IMR-90 (cell line): ENCODE measurements around the gene MLYCD. TPM values are rescaled to one million over a fixed set of nuclear protein-coding genes. Genes with fewer than 3 reads are reported as not detected.

Experiments
- ATAC-seq: fragments of 200-7000 bp; cut with Tn5 transposase; 2 replicates; pipeline ENCODE4 v1.9.1; 2020; ENCODE audit warnings: low read depth, mild to moderate bottlenecking, moderate library complexity
- BruUV-seq: library from RNA; stranded (reverse); fragments of 400-500 nt; replicated peaks from 2 replicates; lab custom pipeline; 2021; lab: Mats Ljungman, UMichigan
- CTCF ChIA-PET: fragments of 300-600 bp; formaldehyde crosslinking; extraction: SDS; loops from one replicate; lab custom pipeline; 2021; ENCODE audit warnings: antibody characterized with exemption; lab: Yijun Ruan, JAX
- POLR2A ChIA-PET: fragments of 300-600 bp; sonication (Branson Sonifier 250); formaldehyde crosslinking; loops from one replicate; lab custom pipeline; 2022; ENCODE audit warnings: antibody characterized with exemption; ENCODE audit not compliant: unreplicated experiment; lab: Charles Lee
- DNase-seq: peaks from one replicate; pipeline ENCODE4 v3.0.0; 2013
- H2AFZ ChIP-seq: replicated peaks from 2 replicates; pipeline ENCODE3; 2013; ENCODE audit warnings: low read length, mild to moderate bottlenecking; ENCODE audit not compliant: poor library complexity
- H2AK5ac ChIP-seq: 2 replicates; pipeline ENCODE4 v1.6.1; 2013; ENCODE audit warnings: low read depth, low read length, inconsistent platforms
- H2AK9ac ChIP-seq: replicated peaks from 2 replicates; pipeline ENCODE3; 2013; ENCODE audit warnings: mild to moderate bottlenecking, low read depth, low read length, moderate library complexity; ENCODE audit not compliant: poor library complexity
- H2BK120ac ChIP-seq: 2 replicates; pipeline ENCODE4 v1.6.1; 2013; ENCODE audit warnings: low read depth, low read length, inconsistent platforms
- H2BK15ac ChIP-seq: 3 replicates; pipeline ENCODE4 v1.6.1; 2013; ENCODE audit warnings: low read depth, low read length, inconsistent platforms
- H2BK20ac ChIP-seq: 2 replicates; pipeline ENCODE4 v1.6.1; 2013; ENCODE audit warnings: low read depth, mild to moderate bottlenecking, inconsistent platforms, low read length, moderate library complexity
- H2BK5ac ChIP-seq: 2 replicates; pipeline ENCODE4 v1.6.1; 2013; ENCODE audit warnings: mild to moderate bottlenecking, low read depth, low read length, inconsistent platforms; ENCODE audit not compliant: poor library complexity, severe bottlenecking
- H3K14ac ChIP-seq: replicated peaks from 2 replicates; pipeline ENCODE4 v1.6.1; 2013; ENCODE audit warnings: low read depth, low read length, inconsistent platforms
- H3K18ac ChIP-seq: 2 replicates; pipeline ENCODE4 v1.6.1; 2013; ENCODE audit warnings: low read depth, low read length, control low read depth
- H3K23ac ChIP-seq: 2 replicates; pipeline ENCODE4 v1.6.1; 2013; ENCODE audit warnings: low read depth, low read length, inconsistent platforms
- H3K27ac ChIP-seq: 2 replicates; pipeline ENCODE4 v1.5.1; 2013; ENCODE audit warnings: mild to moderate bottlenecking, control low read depth, low read length; ENCODE audit not compliant: insufficient read depth
- H3K27me3 ChIP-seq: 2 replicates; pipeline ENCODE4 v1.6.1; 2013; ENCODE audit warnings: low read length; ENCODE audit not compliant: control insufficient read depth, insufficient read depth
- H3K36me3 ChIP-seq: 2 replicates; pipeline ENCODE4 v1.6.1; 2013; ENCODE audit warnings: low read length, mixed read lengths; ENCODE audit not compliant: control insufficient read depth, insufficient read depth
- H3K4ac ChIP-seq: 2 replicates; pipeline ENCODE4 v1.6.1; 2013; ENCODE audit warnings: low read depth, low read length, inconsistent platforms
- H3K4me1 ChIP-seq: 2 replicates; pipeline ENCODE4 v1.6.1; 2013; ENCODE audit warnings: low read length, mixed read lengths; ENCODE audit not compliant: control insufficient read depth, insufficient read depth
- H3K4me2 ChIP-seq: 2 replicates; pipeline ENCODE4 v1.6.1; 2013; ENCODE audit warnings: low read depth, mild to moderate bottlenecking, control low read depth, low read length, moderate library complexity
- H3K4me3 ChIP-seq: 2 replicates; pipeline ENCODE4 v1.5.1; 2013; ENCODE audit warnings: low read depth, mild to moderate bottlenecking, control low read depth, low read length, moderate library complexity; ENCODE audit not compliant: insufficient read depth
- H3K56ac ChIP-seq: 2 replicates; pipeline ENCODE4 v1.6.1; 2013; ENCODE audit warnings: low read length, inconsistent platforms; ENCODE audit not compliant: insufficient read depth; ENCODE audit errors: extremely low read depth
- H3K79me1 ChIP-seq, 2 experiments: 2 replicates each; pipeline ENCODE4 v1.6.1; 2013; ENCODE audit warnings: low read length in 2 of 2, inconsistent platforms in 1 of 2, low read depth in 1 of 2
- H3K9ac ChIP-seq: 2 replicates; pipeline ENCODE4 v1.6.1; 2013; ENCODE audit warnings: low read depth, low read length, control low read depth
- H3K9me1 ChIP-seq: 2 replicates; pipeline ENCODE4 v1.6.1; 2013; ENCODE audit warnings: low read length, inconsistent platforms; ENCODE audit not compliant: insufficient read depth
- H3K9me3 ChIP-seq: 2 replicates; pipeline ENCODE4 v1.6.1; 2013; ENCODE audit warnings: low read length; ENCODE audit not compliant: control insufficient read depth, insufficient read depth
- H4K20me1 ChIP-seq: 2 replicates; pipeline ENCODE4 v1.6.1; 2013; ENCODE audit warnings: low read length, inconsistent platforms; ENCODE audit not compliant: insufficient read depth
- H4K5ac ChIP-seq: 2 replicates; pipeline ENCODE4 v1.6.1; 2013; ENCODE audit warnings: mild to moderate bottlenecking, low read depth, low read length, control low read depth
- H4K8ac ChIP-seq, 2 experiments: 2 replicates each; pipeline ENCODE4 v1.6.1; 2013; ENCODE audit warnings: low read depth in 2 of 2, low read length in 2 of 2, control low read depth in 1 of 2, inconsistent platforms in 1 of 2
- H4K91ac ChIP-seq: 2 replicates; pipeline ENCODE4 v1.6.1; 2013; ENCODE audit warnings: low read depth, low read length, inconsistent platforms; ENCODE audit not compliant: insufficient read depth
- BHLHE40 ChIP-seq: fragments of 150-350 bp; IDR thresholded peaks from 2 replicates; pipeline ENCODE4 v1.6.1; 2016; ENCODE audit warnings: mild to moderate bottlenecking, low read depth, low read length
- CEBPB ChIP-seq: IDR thresholded peaks from 2 replicates; pipeline ENCODE4 v1.6.1; 2012; ENCODE audit warnings: low read depth, low read length, improper control_type of control experiment
- CHD1 ChIP-seq: IDR thresholded peaks from 2 replicates; pipeline ENCODE4 v1.6.1; 2012; ENCODE audit warnings: low read depth, low read length, improper control_type of control experiment
- CTCF ChIP-seq: conservative IDR thresholded peaks from 2 replicates; pipeline ENCODE4 v1.5.1; 2012; ENCODE audit warnings: mild to moderate bottlenecking, low read depth, low read length, improper control_type of control experiment
- ELK1 ChIP-seq: fragments of 150-350 bp; IDR thresholded peaks from 2 replicates; pipeline ENCODE4 v1.6.1; 2016; ENCODE audit warnings: low read depth, mild to moderate bottlenecking, low read length, moderate library complexity, borderline replicate concordance
- FOS ChIP-seq: fragments of 150-350 bp; IDR thresholded peaks from 2 replicates; pipeline ENCODE4 v1.6.1; 2016; ENCODE audit warnings: low read depth, low read length
- MAFK ChIP-seq: IDR thresholded peaks from 2 replicates; pipeline ENCODE4 v1.6.1; 2012; ENCODE audit warnings: low read depth, low read length, improper control_type of control experiment
- MAZ ChIP-seq: IDR thresholded peaks from 2 replicates; pipeline ENCODE4 v1.6.1; 2012; ENCODE audit warnings: low read depth, mild to moderate bottlenecking, low read length, improper control_type of control experiment, moderate library complexity, borderline replicate concordance
- NFE2L2 ChIP-seq: fragments of 150-350 bp; IDR thresholded peaks from 2 replicates; pipeline ENCODE4 v1.6.1; 2016; ENCODE audit warnings: low read depth, mild to moderate bottlenecking, low read length
- POLR2A ChIP-seq: IDR thresholded peaks from 2 replicates; pipeline ENCODE4 v1.6.1; 2012; ENCODE audit warnings: mild to moderate bottlenecking, low read depth, low read length
- RAD21 ChIP-seq: IDR thresholded peaks from 2 replicates; pipeline ENCODE4 v1.6.1; 2012; ENCODE audit warnings: low read length, improper control_type of control experiment
- RCOR1 ChIP-seq: IDR thresholded peaks from 2 replicates; pipeline ENCODE4 v1.6.1; 2012; ENCODE audit warnings: mild to moderate bottlenecking, low read length, improper control_type of control experiment; ENCODE audit not compliant: insufficient replicate concordance
- RFX5 ChIP-seq: IDR thresholded peaks from 2 replicates; pipeline ENCODE4 v1.8.0; 2012; ENCODE audit warnings: low read depth, mild to moderate bottlenecking, low read length, moderate library complexity
- SMC3 ChIP-seq: fragments of 150-350 bp; IDR thresholded peaks from 2 replicates; pipeline ENCODE4 v1.6.1; 2016; ENCODE audit warnings: low read depth, mild to moderate bottlenecking, antibody characterized with exemption, low read length, moderate library complexity
- USF2 ChIP-seq: fragments of 150-350 bp; IDR thresholded peaks from 2 replicates; pipeline ENCODE4 v1.6.1; 2017; ENCODE audit warnings: mild to moderate bottlenecking, antibody characterized with exemption, low read length, low read depth
- WGBS, 2 experiments: methylation state at CpG; one replicate each; pipeline versions ENCODE4 v1.1.5 to v1.1.7; 2013; ENCODE audit warnings: missing lambda C conversion rate in 2 of 2; ENCODE audit not compliant: insufficient read length in 1 of 2; ENCODE audit errors: extremely low coverage in 2 of 2; 5-methylcytosine and 5-hydroxymethylcytosine counted together
- dilution Hi-C: fragments of 300-500 bp; cut with HindIII; formaldehyde crosslinking; loops from one replicate; pipeline ENCODE4 v1.14.3; 2018; ENCODE audit warnings: low sequenced_read_pairs; ENCODE audit not compliant: unreplicated experiment
- in situ Hi-C: fragments of 300-500 bp; cut with MboI; formaldehyde crosslinking; loops from 3 replicates; pipeline ENCODE4 v1.14.3; 2019; ENCODE audit warnings: low sequenced_read_pairs, inconsistent platforms, mixed read lengths
- intact Hi-C: fragments of 100-400 bp; cut with micrococcal nuclease; formaldehyde crosslinking; loops from 2 replicates; pipeline ENCODE4 v1.10.0; 2022
- polyA plus RNA-seq, 3 experiments: library from polyadenylated mRNA; depleted of rRNA; stranded (reverse); fragments of >200 nt; gene quantifications; 2 replicates each; pipeline ENCODE4 v1.2.3, GENCODE V29; 2012; ENCODE audit warnings: low replicate concordance in 1 of 3
- total RNA-seq: library from RNA; depleted of rRNA; stranded (reverse); fragments of >200 nt; gene quantifications from 2 replicates; pipeline ENCODE4 v1.2.3, GENCODE V29; 2012

MLYCD gene
- total and polyA plus RNA-seq, 2 of the 4 experiments (the other 2 are of a cell fraction): 1.9 to 2.7 TPM

- CTCF ChIA-PET: no interaction called here
- intact Hi-C loops: no loop called here
- no CpG with 5 or more reads among the region's 22 CpGs for WGBS, 2 experiments
- no peak for TF ChIP-seq SMC3
- TF ChIP-seq POLR2A: no peak
- no peak for TF ChIP-seq NFE2L2
- TF ChIP-seq BHLHE40: no peak
- TF ChIP-seq CEBPB: no peak
- TF ChIP-seq CHD1: no peak
- TF ChIP-seq CTCF: no peak
- TF ChIP-seq ELK1: no peak
- no peak for TF ChIP-seq MAFK
- no peak for TF ChIP-seq RCOR1
- TF ChIP-seq RAD21: no peak
- no peak for TF ChIP-seq FOS
- no peak for TF ChIP-seq MAZ
- no peak for TF ChIP-seq USF2
- no peak for TF ChIP-seq RFX5
Measured at GRCh38 chr16:83973581-83974385, 74.9 kb downstream of the MLYCD start.

More at GRCh38 chr16:83973581-83974385, 74.9 kb downstream of the MLYCD start:
- Histone ChIP-seq H2BK5ac (no peak overlapping the region), H3K14ac (no peak overlapping the region), H4K20me1 (no peaks in the 10 kb centered on the region; the same call in 1 of the 2 replicates), H3K4me3 (no peak overlapping the region), H3K79me1 (no peaks in the 10 kb centered on the region), H3K18ac (no peak overlapping the region), H2AFZ (no peak overlapping the region), H2BK20ac (no peak overlapping the region), H4K91ac (no peak overlapping the region), H3K56ac (no peak overlapping the region), H4K8ac (no peak overlapping the region), H3K36me3 (no peaks in the 10 kb centered on the region), H2AK5ac (no peak overlapping the region), H3K9me1 (no peaks in the 10 kb centered on the region), H4K5ac (no peak overlapping the region), H3K4me2 (no peak overlapping the region), H3K4ac (no peak overlapping the region), H3K4me1 (no peaks in the 10 kb centered on the region), H3K23ac (no peak overlapping the region), H3K27ac (no peak overlapping the region), H2AK9ac (no peak overlapping the region), H2BK15ac (no peak overlapping the region), H3K27me3 (peaks cover 44% of the 10 kb centered on the region), H3K9me3 (peaks cover 10% of the 10 kb centered on the region), H3K9ac (no peak overlapping the region), H2BK120ac (no peak overlapping the region)
- dilution Hi-C loops: no loop called here
- in situ Hi-C loops: loop anchor here (25.0 kb wide), 1 partner anchor 514 kb away; no protein-coding TSS in a partner anchor
- no peak for DNase-seq
- POLR2A ChIA-PET: no interaction called here
- ATAC-seq: no peak
- no TSS peak for BruUV-seq
